MCF 10A (cell line): ENCODE measurements around the gene MAML2. TPM values are rescaled to one million over a fixed set of nuclear protein-coding genes. Genes with fewer than 3 reads are reported as not detected.

ENCODE experiments used
- BruUV-seq: library from RNA; stranded (reverse); fragments of 400-500 nt; replicated peaks from 2 replicates; lab custom pipeline; 2021; lab: Mats Ljungman, UMichigan
- CTCF ChIA-PET: fragments of 300-600 bp; sonication (Branson Sonifier 250); formaldehyde crosslinking; extraction: SDS; loops from one replicate; lab custom pipeline; 2021; ENCODE audit warnings: antibody characterized with exemption, inconsistent platforms; lab: Yijun Ruan, JAX
- POLR2A ChIA-PET: fragments of 300-600, 350-650 bp; sonication (Branson Sonifier 250); formaldehyde crosslinking; extraction: SDS; loops from one replicate; lab custom pipeline; 2020; ENCODE audit warnings: antibody characterized with exemption, inconsistent platforms; lab: Yijun Ruan, JAX
- DNase-seq: peaks from one replicate; pipeline ENCODE4 v3.0.0-alpha.2; 2018; ENCODE audit not compliant: unreplicated experiment
- H3K27ac Mint-ChIP-seq: one replicate; pipeline ENCODE4 v1.8.0; 2022; ENCODE audit warnings: mild to moderate bottlenecking, low read depth, mixed read lengths; ENCODE audit not compliant: unreplicated experiment
- H3K27me3 Mint-ChIP-seq: one replicate; pipeline ENCODE4 v1.8.0; 2022; ENCODE audit warnings: mixed read lengths; ENCODE audit not compliant: insufficient read depth, unreplicated experiment
- H3K36me3 Mint-ChIP-seq: one replicate; pipeline ENCODE4 v1.8.0; 2022; ENCODE audit warnings: mild to moderate bottlenecking, moderate library complexity, mixed read lengths; ENCODE audit not compliant: insufficient read depth, unreplicated experiment
- H3K4me1 Mint-ChIP-seq: one replicate; pipeline ENCODE4 v1.8.0; 2022; ENCODE audit warnings: mixed read lengths; ENCODE audit not compliant: insufficient read depth, unreplicated experiment
- H3K4me3 Mint-ChIP-seq: one replicate; pipeline ENCODE4 v1.8.0; 2022; ENCODE audit warnings: mild to moderate bottlenecking, moderate library complexity, mixed read lengths; ENCODE audit not compliant: unreplicated experiment
- H3K9me3 Mint-ChIP-seq: one replicate; pipeline ENCODE4 v1.8.0; 2022; ENCODE audit warnings: mixed read lengths; ENCODE audit not compliant: unreplicated experiment
- intact Hi-C: fragments of 100-400 bp; cut with micrococcal nuclease; formaldehyde crosslinking; loops from 2 replicates; pipeline ENCODE4 v1.14.1; 2022
- total RNA-seq: library from RNA; stranded (reverse); gene quantifications from 2 replicates; pipeline ENCODE4 v1.2.3, GENCODE V29; 2022
- TF ChIP-seq, protein P1 (sequence below): fragments of 200-600 bp; IDR thresholded peaks from one replicate; pipeline ENCODE4 v1.8.0; 2022; ENCODE audit warnings: antibody characterized with exemption, mild to moderate bottlenecking; ENCODE audit not compliant: unreplicated experiment

MAML2 gene
- total RNA-seq, 1 experiment from 2014 or later = 8.6 TPM

DNA sequence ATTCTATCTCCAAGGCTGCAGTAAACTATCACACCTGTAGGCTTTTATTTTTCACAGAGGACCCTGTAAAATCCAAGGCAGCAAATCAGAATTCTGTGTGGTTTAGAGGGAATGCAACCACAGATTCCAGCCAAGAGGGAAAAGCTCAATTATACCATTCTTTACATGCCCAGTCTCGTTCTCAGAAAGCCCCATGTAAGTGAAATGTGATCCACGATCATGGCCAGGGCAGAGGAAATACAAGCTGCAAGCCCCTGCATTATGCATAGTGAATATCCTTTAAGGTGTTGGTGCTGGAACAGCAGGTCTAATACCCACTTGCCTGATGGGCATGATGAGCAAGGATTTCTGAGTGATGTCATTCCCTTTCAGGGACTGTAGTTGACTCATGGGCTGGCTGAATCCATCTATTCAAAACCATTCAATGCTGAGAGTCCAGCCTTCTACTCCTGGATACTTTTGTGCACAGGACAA is 220.4 kb downstream of the MAML2 start:
- Mint-ChIP-seq H3K27me3 (no peaks in the 10 kb centered on the region), H3K9me3 (no peaks in the 10 kb centered on the region), H3K36me3 (peaks cover 11% of the 10 kb centered on the region), H3K4me3 (peak overlapping the region; percentile 28), H3K27ac (peak overlapping the region; percentile 74), H3K4me1 (peaks cover 14% of the 10 kb centered on the region)
- intact Hi-C loops = no loop called here
- ChIA-PET CTCF (interaction anchor here (0.7 to 1.5 kb wide), 9 partner anchors 9 to 220 kb away, joined by 3 to 7 read pairs (median 4); partner anchors contain the start of gene MAML2), POLR2A (interaction anchor here (0.5 to 2.2 kb wide), 15 partner anchors 9 to 287 kb away, joined by 3 to 12 read pairs (median 4); partner anchors contain the start of gene MAML2)
- peak; percentile 76 for DNase-seq
- TF ChIP-seq, protein P1, sequence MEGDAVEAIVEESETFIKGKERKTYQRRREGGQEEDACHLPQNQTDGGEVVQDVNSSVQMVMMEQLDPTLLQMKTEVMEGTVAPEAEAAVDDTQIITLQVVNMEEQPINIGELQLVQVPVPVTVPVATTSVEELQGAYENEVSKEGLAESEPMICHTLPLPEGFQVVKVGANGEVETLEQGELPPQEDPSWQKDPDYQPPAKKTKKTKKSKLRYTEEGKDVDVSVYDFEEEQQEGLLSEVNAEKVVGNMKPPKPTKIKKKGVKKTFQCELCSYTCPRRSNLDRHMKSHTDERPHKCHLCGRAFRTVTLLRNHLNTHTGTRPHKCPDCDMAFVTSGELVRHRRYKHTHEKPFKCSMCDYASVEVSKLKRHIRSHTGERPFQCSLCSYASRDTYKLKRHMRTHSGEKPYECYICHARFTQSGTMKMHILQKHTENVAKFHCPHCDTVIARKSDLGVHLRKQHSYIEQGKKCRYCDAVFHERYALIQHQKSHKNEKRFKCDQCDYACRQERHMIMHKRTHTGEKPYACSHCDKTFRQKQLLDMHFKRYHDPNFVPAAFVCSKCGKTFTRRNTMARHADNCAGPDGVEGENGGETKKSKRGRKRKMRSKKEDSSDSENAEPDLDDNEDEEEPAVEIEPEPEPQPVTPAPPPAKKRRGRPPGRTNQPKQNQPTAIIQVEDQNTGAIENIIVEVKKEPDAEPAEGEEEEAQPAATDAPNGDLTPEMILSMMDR = no peak
- no TSS peak for BruUV-seq

DNA sequence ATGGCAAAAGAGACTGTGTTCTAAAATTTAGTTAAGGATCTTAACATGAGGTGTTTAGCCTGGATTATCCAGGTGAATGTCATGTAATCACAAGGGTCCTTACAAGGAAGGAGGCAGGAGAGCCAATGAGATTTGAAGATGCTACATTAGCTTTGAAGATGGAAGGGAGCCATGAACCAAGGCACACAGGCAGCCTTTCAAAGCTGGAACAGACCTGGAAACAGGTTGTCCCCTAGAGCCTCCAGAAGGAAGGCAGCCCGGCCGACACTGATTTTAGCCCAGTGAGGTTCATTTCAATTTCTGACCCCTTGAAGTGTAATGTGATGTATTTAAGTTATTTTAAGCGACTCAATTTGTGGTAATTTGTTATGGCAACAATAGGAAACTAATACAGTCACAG is 223.8 kb downstream of the MAML2 start:
- Mint-ChIP-seq H3K9me3 (no peaks in the 10 kb centered on the region), H3K27ac (no peak overlapping the region), H3K27me3 (no peaks in the 10 kb centered on the region), H3K36me3 (no peaks in the 10 kb centered on the region), H3K4me3 (no peak overlapping the region), H3K4me1 (peaks cover 15% of the 10 kb centered on the region)
- no peak for DNase-seq
- intact Hi-C loops = no loop called here
- TF ChIP-seq, protein P1 = no peak
- POLR2A ChIA-PET = interaction anchor here (0.6 kb wide), 1 partner anchor 44 kb away, joined by 5 read pairs; no protein-coding TSS in a partner anchor
- CTCF ChIA-PET = interaction anchor here (0.6 kb wide), 1 partner anchor 64 kb away, joined by 3 read pairs; no protein-coding TSS in a partner anchor
- BruUV-seq = no TSS peak

DNA sequence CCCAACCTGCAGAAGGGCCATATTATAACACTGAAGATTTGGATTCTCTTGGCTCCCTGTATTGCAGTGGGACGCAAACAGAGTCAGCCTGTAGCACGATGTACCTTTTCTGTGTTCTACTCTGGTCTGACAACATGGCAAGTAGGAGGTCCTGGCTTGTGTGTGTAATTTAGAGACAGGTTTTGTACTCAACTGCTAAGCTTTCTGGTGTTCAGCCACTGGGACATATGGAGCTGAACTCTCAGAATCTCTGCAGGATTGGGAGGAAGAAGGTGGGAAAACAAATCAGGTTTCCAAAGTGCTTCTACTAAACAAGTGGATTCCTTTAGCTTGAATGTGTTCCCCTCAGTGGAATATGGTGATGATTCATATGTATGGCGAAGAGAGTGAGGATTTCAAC is 226.6 kb downstream of the MAML2 start:
- TF ChIP-seq, protein P1 = no peak
- ChIA-PET POLR2A (no interaction called here), CTCF (interaction anchor here (1.1 to 1.7 kb wide), 4 partner anchors 28 to 265 kb away, joined by 3 to 6 read pairs (median 4); partner anchors contain the start of gene MAML2)
- Mint-ChIP-seq H3K4me3 (no peak overlapping the region), H3K4me1 (peaks cover 22% of the 10 kb centered on the region), H3K36me3 (no peaks in the 10 kb centered on the region), H3K27ac (no peak overlapping the region), H3K27me3 (no peaks in the 10 kb centered on the region), H3K9me3 (no peaks in the 10 kb centered on the region)
- intact Hi-C loops = no loop called here
- no TSS peak for BruUV-seq
- no peak for DNase-seq

DNA sequence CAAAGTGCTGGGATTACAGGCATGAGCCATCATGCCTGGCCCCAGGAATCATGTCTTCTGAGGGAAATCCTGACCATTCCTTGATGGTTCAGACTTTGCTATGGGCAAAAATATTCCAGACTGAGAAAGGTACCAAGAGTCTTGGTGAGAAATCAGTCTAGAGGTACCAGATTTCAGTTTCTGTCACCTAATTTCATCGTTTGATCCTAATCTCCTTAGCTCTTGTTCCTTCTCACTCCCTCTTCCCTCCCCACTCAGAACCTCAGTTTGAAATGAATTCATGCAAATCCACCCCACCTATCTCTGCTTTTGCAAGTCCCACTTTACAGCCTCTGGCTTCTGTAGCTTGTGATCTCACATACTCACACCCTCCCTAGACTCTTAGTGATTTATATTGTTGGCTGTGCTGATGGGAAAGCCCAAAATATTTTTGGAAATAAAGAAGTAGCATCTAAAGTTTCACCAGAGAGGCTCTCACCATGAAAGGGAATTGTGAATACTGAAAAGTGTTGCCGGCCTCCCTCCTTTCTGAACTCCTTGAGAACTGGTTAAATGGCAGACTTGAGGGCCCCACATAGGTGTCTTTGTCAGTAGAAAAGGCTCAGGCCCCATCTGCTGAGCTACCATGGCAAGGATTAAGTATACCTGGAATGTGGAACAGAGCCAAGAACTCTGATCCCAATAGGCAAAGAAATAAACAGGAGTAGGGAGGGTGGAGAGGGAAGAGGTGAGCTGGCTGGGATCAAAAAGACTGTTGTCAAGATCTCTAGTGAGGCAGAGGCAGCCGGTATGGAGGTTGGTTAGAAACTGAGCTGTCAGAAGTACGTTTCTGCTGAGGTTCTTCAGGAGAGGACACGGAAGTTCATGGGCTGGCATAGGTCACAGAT is 228.6 kb downstream of the MAML2 start:
- intact Hi-C loops = no loop called here
- TF ChIP-seq, protein P1 = no peak
- no peaks in the 10 kb centered on the region for H3K36me3 Mint-ChIP-seq
- peak overlapping the region; percentile 71 for H3K27ac Mint-ChIP-seq
- ChIA-PET POLR2A (interaction anchor here (0.6 to 1.3 kb wide), 2 partner anchors 13 to 209 kb away, joined by 3 read pairs; no protein-coding TSS in a partner anchor), CTCF (interaction anchor here (0.6 to 3.3 kb wide), 9 partner anchors 8 to 842 kb away, joined by 3 to 17 read pairs (median 4); partner anchors contain the start of gene MAML2)
- H3K9me3 Mint-ChIP-seq = no peaks in the 10 kb centered on the region
- H3K4me1 Mint-ChIP-seq = peaks cover 22% of the 10 kb centered on the region
- no peak overlapping the region for H3K4me3 Mint-ChIP-seq
- peak; percentile 47 for DNase-seq
- H3K27me3 Mint-ChIP-seq = no peaks in the 10 kb centered on the region
- BruUV-seq = no TSS peak
